ENCODE data around the gene FBXW5.

Gene FBXW5

GRCh38 chr9:136960212-136960937 lies 15.8 kb upstream of the FBXW5 start:
- no peak for DNase-seq

GRCh38 chr9:136958898-136959850 lies 14.6 kb upstream of the FBXW5 start:
- no peak for DNase-seq

- no peak for DNase-seq
Observed at GRCh38 chr9:136958473-136958872, 13.9 kb upstream of the FBXW5 start.

- DNase-seq = no peak
Observed at GRCh38 chr9:136957901-136958300, 13.4 kb upstream of the FBXW5 start.

DNA sequence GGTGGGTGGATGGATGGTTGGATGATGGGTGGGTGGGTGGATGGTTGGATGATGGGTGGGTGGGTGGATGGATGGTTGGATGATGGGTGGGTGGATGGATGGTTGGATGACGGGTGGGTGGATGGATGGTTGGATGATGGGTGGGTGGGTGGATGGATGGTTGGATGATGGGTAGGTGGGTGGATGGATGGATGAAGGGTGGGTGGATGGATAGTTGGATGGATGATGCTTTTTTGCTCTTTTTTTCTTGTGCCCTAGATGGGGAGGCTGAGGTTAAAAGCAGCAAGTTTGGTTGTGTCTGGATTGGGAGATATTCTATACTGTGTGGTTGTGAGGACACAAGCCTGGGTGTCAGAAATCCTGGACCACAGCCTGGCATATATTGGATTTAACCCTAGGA lies 12.9 kb upstream of the FBXW5 start:
- no peak for DNase-seq

DNA sequence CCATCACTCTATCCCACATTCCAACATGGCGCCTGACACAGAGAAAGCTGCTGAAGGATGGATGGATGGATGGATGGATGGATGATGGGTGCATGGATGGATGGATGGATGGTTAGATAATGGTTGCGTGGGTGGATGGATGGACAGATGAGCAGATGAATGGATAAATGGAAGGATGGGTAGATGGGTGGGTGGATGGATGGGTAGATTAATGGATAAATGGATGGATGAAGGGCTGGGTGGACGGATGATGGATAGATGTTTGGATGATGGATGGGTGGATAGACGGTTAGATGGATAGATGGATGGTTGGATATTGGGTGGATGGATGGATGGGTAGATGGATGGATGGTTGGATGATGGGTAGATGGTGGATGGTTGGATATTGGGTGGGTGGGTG lies 12.1 kb upstream of the FBXW5 start:
- no peak for DNase-seq

DNA sequence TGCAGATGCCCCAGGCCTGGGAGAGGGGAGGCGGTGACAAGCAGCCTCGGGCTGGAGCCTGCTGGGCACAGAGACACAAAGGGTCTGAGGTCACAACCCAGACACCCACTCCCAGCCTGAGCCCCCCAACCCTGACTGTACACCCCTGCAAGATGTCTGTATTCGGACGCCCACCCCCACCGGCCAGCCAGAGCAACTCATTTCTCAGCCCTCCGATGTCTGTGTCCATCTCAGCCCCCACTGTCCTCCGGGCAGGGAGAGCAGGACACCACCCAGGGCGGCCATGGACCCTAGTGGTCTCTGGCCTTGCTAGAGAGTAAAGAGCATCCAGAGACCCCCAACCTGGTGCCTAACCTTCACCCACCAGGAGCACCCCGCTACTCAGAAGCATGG lies 11.4 kb upstream of the FBXW5 start:
- no peak for DNase-seq

DNA sequence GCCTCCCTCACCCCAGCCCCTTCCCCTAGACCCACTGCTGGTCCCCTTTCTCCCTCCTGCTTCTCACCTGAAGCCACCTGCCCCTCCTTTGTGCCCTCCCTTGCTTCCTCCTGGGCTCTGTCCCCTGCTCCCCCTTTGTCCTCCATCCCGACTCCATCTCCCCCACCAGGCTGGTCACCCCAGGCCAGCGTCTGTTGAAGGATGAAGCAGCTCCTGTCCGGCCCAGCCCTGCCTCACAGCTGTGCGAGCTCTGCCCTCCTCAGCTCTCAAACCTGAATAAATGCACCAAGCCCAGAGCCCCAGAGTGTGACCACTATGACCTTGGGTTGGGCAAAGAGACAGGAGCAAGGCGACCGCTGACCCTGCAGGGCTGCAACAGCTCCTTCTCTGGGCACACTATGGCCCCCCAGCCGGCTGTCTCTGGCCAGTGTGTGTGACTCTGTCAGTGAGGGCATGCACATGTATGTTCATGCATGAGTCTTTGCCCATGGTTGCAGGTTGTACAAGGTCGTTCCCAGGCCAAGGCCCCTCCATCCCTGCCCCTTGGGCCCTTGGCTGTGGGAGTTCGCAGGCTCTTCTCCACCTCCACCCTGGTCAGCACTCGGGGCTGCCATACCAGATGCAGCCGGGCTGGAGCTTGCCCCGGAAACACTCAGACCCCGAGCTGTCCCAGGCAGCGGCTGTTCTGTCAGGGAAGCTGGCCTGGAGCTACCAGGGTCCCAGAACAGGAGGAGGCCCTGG lies 10.8 kb upstream of the FBXW5 start:
- DNase-seq = no peak

GRCh38 chr9:136954270-136955083 lies 9.9 kb upstream of the FBXW5 start:
- no peak for DNase-seq

DNA sequence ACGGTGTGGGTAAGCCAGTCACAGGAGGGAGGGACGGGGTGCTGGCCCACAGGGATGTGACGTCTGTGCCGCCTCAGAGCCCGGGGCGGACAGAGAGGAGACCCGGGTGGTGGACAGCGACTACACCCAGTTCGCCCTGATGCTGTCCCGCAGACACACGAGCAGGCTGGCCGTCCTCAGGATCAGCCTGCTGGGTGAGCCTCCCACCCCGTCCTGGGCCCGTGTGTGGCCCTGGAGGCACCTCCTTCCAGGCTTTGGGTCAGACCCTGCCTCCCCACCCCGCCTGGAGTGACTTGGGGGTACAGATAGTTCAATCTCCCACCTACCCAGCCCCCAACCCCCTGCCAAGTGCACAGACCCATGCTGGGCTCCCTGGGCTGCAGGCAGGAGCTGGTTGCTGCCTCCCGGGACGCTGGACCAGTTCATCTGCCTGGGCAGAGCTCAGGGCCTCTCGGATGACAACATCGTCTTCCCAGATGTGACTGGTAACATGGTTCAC lies 9.3 kb upstream of the FBXW5 start:
- DNase-seq = no peak

DNA sequence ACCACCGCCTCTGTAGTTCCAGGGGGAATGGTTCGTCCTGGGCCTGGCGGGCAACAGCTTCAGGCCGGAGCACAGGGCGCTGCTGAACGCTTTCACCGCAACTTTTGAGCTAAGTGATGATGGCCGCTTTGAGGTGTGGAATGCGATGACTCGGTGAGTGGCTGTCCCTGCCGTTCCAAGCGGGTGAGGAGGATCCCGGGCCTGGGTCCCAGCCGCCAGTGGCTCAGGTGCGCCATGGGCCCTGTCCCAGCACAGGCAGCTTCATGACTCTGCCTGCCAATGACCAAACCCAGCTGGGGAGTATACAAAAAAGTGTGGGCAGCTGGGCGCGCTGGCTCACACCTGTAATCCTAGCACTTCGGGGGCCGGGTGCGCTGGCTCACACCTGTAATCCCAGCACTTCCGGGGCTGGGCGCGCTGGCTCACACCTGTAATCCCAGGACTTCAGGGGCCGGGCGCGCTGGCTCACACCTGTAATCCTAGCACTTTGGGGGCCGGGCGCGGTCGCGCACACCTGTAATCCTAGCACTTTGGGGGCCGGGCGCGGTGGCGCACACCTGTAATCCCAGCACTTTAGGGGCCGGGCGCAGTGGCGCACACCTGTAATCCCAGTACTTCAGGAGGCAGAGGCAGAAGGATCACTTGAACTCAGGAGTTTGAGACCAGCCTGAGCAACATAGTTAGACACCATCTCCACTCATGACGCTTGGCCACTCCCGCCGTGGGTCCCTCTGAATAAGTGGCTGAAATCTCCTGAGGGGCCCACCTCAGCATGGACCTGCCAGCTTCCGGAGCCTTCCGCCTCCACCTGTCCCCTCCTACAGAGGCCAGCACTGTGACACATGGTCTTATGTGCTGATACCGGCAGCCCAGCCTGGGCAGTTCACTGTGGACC lies 8.6 kb upstream of the FBXW5 start:
- DNase-seq = no peak

DNA sequence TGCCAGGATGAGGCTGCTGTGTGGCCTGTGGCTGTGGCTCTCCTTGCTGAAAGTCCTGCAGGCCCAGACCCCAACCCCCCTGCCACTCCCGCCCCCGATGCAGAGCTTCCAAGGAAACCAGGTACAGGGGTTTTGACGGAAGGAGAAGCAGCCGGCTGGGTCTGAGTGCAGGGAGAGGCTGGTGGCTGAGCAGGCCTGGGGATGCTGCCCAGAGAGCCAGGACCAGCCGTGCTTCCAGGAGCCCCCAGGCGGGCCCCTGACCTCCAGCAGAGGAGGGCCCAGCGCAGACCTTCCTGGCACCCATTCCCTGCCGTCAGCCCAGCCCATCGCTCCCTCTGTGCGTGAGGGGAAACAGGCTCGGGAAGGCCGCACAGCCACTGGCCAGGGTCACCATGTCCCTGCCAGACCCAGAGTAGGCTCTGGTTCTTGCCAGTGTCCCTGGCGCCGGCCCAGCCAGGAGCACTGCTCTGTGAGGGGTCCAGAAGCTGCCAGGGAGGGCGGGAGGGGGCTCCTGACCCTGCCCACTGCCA lies 7.8 kb upstream of the FBXW5 start:
- DNase-seq = no peak

DNA sequence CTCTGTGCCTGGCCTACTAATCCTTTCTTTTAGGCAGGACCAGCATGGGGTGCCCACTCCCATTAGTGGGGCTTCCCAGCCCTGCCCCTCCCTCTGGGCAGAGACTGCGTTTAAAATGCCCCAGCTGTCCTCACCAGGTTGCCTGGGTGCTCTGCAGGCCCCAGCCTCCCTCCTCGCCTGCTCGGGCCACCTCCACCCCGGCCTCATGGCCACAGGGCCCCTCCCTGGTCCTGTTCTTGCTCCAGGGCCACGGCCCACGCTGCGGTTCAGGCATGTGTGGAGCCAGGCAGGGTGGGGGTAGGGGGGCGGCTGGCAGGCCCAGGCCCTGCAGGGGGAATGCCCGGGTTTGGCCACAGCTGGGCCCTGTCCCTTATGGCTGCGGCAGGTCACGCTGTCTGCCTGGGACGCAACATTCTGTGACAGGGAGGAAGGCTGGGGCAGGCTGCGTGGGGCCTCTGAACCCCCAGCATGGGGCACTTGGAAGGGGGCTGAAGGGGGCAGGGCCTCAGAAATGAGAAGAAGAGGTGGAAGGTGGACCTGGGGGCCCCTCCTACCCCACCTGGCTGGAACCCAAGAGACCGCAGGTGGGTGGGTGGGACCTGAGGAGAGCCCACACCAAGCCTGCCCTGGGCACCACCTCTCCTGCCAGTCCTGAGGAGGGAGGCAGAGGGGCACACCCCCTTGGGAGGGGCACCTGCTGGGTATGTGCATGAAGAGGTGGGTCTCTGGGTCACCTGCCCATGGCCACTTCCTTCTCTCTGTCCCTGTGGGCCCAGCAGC lies 7.2 kb upstream of the FBXW5 start, which contains the start of gene LCN12:
TSS of gene LCN12 (plus strand) at position 733 of the 780 bp plus-strand sequence. CDS start 55 bp downstream, outside the sequence.
- DNase-seq = no peak

DNA sequence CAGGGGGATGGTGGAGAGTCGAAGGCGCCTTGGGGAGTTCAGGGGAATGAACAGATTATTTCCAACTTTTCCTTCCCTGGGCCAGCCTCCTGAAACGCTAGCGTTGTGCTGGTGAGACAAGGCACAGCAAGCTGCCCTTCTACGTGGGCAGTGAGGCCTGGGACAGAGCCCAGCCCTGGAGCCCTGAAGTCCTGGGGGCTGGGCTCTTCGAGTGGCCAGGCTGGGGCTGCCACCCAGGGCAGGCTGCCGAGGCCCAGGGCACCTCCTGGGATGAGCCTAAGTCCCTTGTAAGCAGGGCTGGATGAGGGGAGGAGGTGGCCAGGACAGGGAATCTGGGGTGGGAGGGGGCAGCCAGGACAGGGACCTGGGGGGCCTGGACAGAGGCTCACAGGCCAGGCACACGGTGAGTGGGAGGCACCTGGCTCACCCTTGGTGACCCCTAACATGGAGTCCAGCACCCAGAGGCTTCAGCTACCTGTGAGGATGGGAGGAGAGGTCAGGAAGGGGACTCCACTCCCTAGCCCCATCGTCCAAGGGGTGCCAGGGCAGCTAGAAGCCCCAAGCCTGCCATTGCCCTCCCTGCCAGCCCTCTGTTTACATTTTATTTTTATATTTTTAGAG lies 6.2 kb upstream of the FBXW5 start:
- DNase-seq = no peak

DNA sequence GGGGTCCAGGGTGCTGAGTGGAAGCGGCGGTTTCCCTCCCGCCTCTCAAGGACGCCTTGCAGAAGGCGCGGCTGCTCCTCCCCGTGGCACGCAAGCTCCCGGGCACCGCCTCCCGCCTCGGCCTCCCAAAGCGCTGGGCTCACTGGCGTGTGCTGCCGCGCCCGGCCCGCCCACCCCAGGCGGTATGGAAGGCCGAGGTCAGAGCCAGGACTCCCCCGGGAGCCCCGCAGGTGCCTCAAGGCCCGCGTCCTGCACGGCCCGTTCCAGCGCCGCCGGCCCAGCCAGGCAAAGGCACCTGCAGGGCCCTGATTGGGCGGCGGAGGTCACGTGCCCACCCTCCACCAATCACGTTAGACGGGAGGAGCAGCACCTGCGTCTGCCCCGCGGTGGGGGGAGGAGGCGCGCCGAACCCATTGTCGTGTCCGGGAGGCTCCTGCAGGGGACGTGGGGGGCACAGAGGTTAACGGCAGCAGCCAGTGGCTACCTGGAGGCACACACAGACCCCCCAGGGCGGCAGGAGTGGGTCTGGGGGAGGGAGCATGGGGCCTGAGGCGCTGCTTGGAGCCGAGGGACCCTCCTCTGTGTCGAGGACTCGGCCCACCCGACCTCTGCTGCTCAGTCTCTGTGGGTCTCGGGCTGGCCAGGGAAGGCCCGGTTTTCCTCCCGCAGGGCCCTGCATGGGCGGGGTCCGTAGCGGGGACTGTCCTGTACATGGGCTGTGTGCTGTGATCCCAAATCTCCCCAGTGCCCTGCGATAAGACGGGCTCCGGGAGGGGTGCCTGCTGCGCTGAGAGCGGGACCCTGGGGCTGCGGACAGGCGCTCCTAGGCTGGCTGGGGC lies 5.5 kb upstream of the FBXW5 start:
- DNase-seq = peak; percentile 89 to 94 (median 92)

- no peak for DNase-seq
Observed at GRCh38 chr9:136949239-136949816, 4.8 kb upstream of the FBXW5 start.

- no peak for DNase-seq
Observed at GRCh38 chr9:136947955-136948510, 3.5 kb upstream of the FBXW5 start.

Measured in activated CD4-positive, CD25-positive, alpha-beta regulatory T cell (primary cell).